Panc1 (cell line): ENCODE results near the gene SV2B. TPM values are rescaled to one million over a fixed set of nuclear protein-coding genes. Genes with fewer than 3 reads are reported as not detected.

Experiments
- ATAC-seq: fragments of 200-7000 bp; cut with Tn5 transposase; 2 replicates; pipeline ENCODE4 v1.9.1; 2020; ENCODE audit warnings: mild to moderate bottlenecking, moderate library complexity
- BruUV-seq: library from RNA; stranded (reverse); fragments of 400-500 nt; replicated peaks from 2 replicates; lab custom pipeline; 2021; lab: Mats Ljungman, UMichigan
- CTCF ChIA-PET: fragments of 300-600 bp; sonication (Branson Sonifier 250); formaldehyde crosslinking; loops from one replicate; lab custom pipeline; 2022; ENCODE audit warnings: antibody characterized with exemption; lab: Charles Lee
- POLR2A ChIA-PET: fragments of 300-600 bp; sonication (Branson Sonifier 250); formaldehyde crosslinking; loops from one replicate; lab custom pipeline; 2022; ENCODE audit warnings: antibody characterized with exemption; lab: Charles Lee
- DNase-seq: peaks from one replicate; pipeline ENCODE4 v3.0.0-alpha.2; 2010; ENCODE audit warnings: low read depth, low spot score
- H3K27ac ChIP-seq: 2 replicates; pipeline ENCODE4 v1.5.1; 2011; ENCODE audit warnings: mild to moderate bottlenecking, low read length, inconsistent platforms
- H3K27me3 ChIP-seq: fragments of 200-500 bp; sonication (Bioruptor generic); 2 replicates; pipeline ENCODE4 v1.6.0; 2014; ENCODE audit warnings: low read length, inconsistent platforms; ENCODE audit not compliant: control insufficient read depth, insufficient read depth
- H3K36me3 ChIP-seq: fragments of 200-500 bp; sonication (Bioruptor generic); 2 replicates; pipeline ENCODE4 v1.5.1; 2014; ENCODE audit warnings: inconsistent platforms, mild to moderate bottlenecking, low read length, moderate library complexity; ENCODE audit not compliant: control insufficient read depth, insufficient read depth
- H3K4me1 ChIP-seq: 2 replicates; pipeline ENCODE4 v1.5.1; 2011; ENCODE audit warnings: inconsistent platforms, mild to moderate bottlenecking, low read length, moderate library complexity; ENCODE audit not compliant: control insufficient read depth, insufficient read depth
- H3K4me3 ChIP-seq, 2 experiments: 2 replicates each; pipeline ENCODE4 v1.5.1; 2011 to 2012; ENCODE audit warnings: low read depth in 2 of 2, low read length in 2 of 2, mild to moderate bottlenecking in 2 of 2, inconsistent platforms in 1 of 2, moderate library complexity in 1 of 2
- H3K9me3 ChIP-seq: fragments of 200-500 bp; sonication (Bioruptor generic); 2 replicates; pipeline ENCODE4 v1.5.1; 2014; ENCODE audit warnings: low read depth, mild to moderate bottlenecking, inconsistent platforms, low read length, moderate library complexity; ENCODE audit not compliant: control insufficient read depth, insufficient read depth
- POLR2AphosphoS5 ChIP-seq: IDR thresholded peaks from 2 replicates; pipeline ENCODE4 v1.6.1; 2012; ENCODE audit warnings: mild to moderate bottlenecking, low read depth, low read length, moderate library complexity
- SIN3A ChIP-seq: IDR thresholded peaks from 2 replicates; pipeline ENCODE4 v1.6.1; 2012; ENCODE audit warnings: low read depth, mild to moderate bottlenecking, low read length, moderate library complexity, borderline replicate concordance; ENCODE audit not compliant: insufficient read depth
- TCF7L2 ChIP-seq: IDR thresholded peaks from 2 replicates; pipeline ENCODE4 v1.6.1; 2011; ENCODE audit warnings: mild to moderate bottlenecking, low read depth, low read length, inconsistent platforms
- in situ Hi-C: cut with HindIII; loops from 2 replicates; pipeline ENCODE4 v1.10.0; 2016; ENCODE audit warnings: low sequenced_read_pairs, low pct_unique_long_range_greater_than_20kb
- intact Hi-C: fragments of 100-400 bp; cut with micrococcal nuclease; formaldehyde crosslinking; loops from one replicate; pipeline ENCODE4 v1.10.0; 2022; ENCODE audit not compliant: unreplicated experiment
- total RNA-seq: library from RNA; stranded (reverse); gene quantifications from one replicate; pipeline ENCODE4 v1.2.1, GENCODE V29; 2021; ENCODE audit not compliant: unreplicated experiment
- TF ChIP-seq, protein P1 (sequence below), 2 experiments: IDR thresholded peaks; 2 replicates each; pipeline ENCODE4 v1.6.1; 2011 to 2012; ENCODE audit warnings: low read depth in 2 of 2, control low read depth in 1 of 2, low read length in 1 of 2, mild to moderate bottlenecking in 1 of 2, moderate library complexity in 1 of 2; ENCODE audit not compliant: insufficient read depth in 1 of 2
- TF ChIP-seq, protein P2 (sequence below): fragments of 450-650 bp; IDR thresholded peaks from 2 replicates; pipeline ENCODE4 v1.5.1; 2017; ENCODE audit warnings: mild to moderate bottlenecking

The SV2B gene
- total RNA-seq, 1 experiment from 2014 or later, result not detected

DNA sequence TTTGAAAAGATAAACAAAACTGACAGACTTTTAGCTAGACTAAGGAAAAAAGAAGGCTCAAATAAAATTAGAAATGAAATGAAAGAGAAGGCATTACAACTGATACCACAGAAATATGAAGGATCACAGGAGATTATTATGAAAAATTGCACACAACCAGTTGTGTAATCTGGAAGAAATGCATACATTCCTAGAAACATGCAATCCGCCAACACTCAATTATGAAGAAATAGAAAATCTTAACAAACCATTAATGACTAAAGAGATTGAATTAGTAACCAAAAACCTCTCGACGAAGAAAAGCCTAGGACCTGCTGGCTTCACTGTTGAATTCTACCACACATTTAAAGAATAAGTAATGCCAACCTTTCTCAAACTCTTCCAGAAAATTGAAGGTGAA, 149.5 kb downstream of the SV2B start:
- ATAC-seq (no peak), DNase-seq (no peak)
- ChIA-PET POLR2A (interaction anchor here (0.6 kb wide), 1 partner anchor 851 kb away, joined by 12 read pairs; no protein-coding TSS in a partner anchor), CTCF (no interaction called here)
- H3K27me3 ChIP-seq, result peaks cover 9% of the 10 kb centered on the region
- no peak overlapping the region for H3K27ac ChIP-seq
- no peak for TF ChIP-seq TCF7L2
- TF ChIP-seq, protein P1, sequence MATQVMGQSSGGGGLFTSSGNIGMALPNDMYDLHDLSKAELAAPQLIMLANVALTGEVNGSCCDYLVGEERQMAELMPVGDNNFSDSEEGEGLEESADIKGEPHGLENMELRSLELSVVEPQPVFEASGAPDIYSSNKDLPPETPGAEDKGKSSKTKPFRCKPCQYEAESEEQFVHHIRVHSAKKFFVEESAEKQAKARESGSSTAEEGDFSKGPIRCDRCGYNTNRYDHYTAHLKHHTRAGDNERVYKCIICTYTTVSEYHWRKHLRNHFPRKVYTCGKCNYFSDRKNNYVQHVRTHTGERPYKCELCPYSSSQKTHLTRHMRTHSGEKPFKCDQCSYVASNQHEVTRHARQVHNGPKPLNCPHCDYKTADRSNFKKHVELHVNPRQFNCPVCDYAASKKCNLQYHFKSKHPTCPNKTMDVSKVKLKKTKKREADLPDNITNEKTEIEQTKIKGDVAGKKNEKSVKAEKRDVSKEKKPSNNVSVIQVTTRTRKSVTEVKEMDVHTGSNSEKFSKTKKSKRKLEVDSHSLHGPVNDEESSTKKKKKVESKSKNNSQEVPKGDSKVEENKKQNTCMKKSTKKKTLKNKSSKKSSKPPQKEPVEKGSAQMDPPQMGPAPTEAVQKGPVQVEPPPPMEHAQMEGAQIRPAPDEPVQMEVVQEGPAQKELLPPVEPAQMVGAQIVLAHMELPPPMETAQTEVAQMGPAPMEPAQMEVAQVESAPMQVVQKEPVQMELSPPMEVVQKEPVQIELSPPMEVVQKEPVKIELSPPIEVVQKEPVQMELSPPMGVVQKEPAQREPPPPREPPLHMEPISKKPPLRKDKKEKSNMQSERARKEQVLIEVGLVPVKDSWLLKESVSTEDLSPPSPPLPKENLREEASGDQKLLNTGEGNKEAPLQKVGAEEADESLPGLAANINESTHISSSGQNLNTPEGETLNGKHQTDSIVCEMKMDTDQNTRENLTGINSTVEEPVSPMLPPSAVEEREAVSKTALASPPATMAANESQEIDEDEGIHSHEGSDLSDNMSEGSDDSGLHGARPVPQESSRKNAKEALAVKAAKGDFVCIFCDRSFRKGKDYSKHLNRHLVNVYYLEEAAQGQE (IDR thresholded peaks at IDR 0.05; ENCODE audit: insufficient read depth in 1 of 2, low read depth in 2 of 2, low read length in 1 of 2), result no peak
- intact Hi-C loops, result no loop called here
- no TSS peak for BruUV-seq
- no peak overlapping the region for H3K4me3 ChIP-seq
- H3K9me3 ChIP-seq, result no peaks in the 10 kb centered on the region
- H3K36me3 ChIP-seq, result no peaks in the 10 kb centered on the region
- in situ Hi-C loops, result no loop called here
- H3K4me1 ChIP-seq, result no peaks in the 10 kb centered on the region

DNA sequence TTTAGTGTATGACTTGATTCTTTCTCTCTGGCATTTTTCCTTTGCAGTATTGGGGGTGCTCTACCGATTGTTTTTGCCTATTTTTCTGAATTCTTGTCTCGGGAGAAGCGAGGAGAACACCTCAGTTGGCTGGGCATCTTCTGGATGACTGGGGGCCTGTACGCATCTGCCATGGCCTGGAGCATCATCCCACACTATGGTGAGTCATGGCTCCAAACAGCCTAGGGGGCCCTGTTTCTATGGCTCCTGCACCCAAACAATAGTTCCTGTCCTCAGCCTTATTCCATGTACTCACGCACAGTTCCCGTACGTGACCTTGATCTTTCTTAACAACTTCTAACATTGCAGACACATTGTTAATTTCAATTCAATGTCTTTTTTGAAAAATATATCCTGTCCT, 152.3 kb downstream of the SV2B start:
- POLR2A ChIA-PET, result no interaction called here
- in situ Hi-C loops (no loop called here), intact Hi-C loops (no loop called here)
- TF ChIP-seq SIN3A (no peak), POLR2AphosphoS5 (no peak), TCF7L2 (no peak)
- TF ChIP-seq, protein P1 (IDR thresholded peaks at IDR 0.05; ENCODE audit: insufficient read depth in 1 of 2, low read depth in 2 of 2, low read length in 1 of 2), result no peak
- TF ChIP-seq, protein P2, sequence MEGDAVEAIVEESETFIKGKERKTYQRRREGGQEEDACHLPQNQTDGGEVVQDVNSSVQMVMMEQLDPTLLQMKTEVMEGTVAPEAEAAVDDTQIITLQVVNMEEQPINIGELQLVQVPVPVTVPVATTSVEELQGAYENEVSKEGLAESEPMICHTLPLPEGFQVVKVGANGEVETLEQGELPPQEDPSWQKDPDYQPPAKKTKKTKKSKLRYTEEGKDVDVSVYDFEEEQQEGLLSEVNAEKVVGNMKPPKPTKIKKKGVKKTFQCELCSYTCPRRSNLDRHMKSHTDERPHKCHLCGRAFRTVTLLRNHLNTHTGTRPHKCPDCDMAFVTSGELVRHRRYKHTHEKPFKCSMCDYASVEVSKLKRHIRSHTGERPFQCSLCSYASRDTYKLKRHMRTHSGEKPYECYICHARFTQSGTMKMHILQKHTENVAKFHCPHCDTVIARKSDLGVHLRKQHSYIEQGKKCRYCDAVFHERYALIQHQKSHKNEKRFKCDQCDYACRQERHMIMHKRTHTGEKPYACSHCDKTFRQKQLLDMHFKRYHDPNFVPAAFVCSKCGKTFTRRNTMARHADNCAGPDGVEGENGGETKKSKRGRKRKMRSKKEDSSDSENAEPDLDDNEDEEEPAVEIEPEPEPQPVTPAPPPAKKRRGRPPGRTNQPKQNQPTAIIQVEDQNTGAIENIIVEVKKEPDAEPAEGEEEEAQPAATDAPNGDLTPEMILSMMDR, result no peak
- Histone ChIP-seq H3K4me1 (no peaks in the 10 kb centered on the region), H3K27ac (no peak overlapping the region), H3K36me3 (no peaks in the 10 kb centered on the region), H3K9me3 (no peaks in the 10 kb centered on the region), H3K4me3 (no peak overlapping the region), H3K27me3 (peaks cover 14% of the 10 kb centered on the region)
- BruUV-seq, result no TSS peak
- CTCF ChIA-PET, result no interaction called here
- ATAC-seq (no peak), DNase-seq (no peak)
